Right atrium auricular region (tissue), 2 donors: Measurements from ENCODE around the gene TMPRSS6. TPM values are rescaled to one million over a fixed set of nuclear protein-coding genes. Genes with fewer than 3 reads are reported as not detected.

Experiments used
- DNase-seq: peaks from one replicate; pipeline ENCODE4 v3.0.0-alpha.2; 2019; ENCODE audit warnings: low spot score
- H3K27ac ChIP-seq, 2 donors: fragments of 200-600 bp; sonication (generic); 1 replicate in 1 of 2; 2 replicates in 1 of 2; pipeline ENCODE4 v1.5.1; 2016 to 2019
- H3K27me3 ChIP-seq, 2 donors: fragments of 200-600 bp; sonication (generic); one replicate each; pipeline versions ENCODE4 v1.5.1 to v1.6.0; 2017 to 2019
- H3K36me3 ChIP-seq: fragments of 200-600 bp; sonication (generic); one replicate; pipeline ENCODE4 v1.5.1; 2016
- H3K4me1 ChIP-seq, 2 donors: fragments of 200-600 bp; sonication (generic); one replicate each; pipeline versions ENCODE4 v1.5.1 to v1.6.0; 2017 to 2019
- H3K4me3 ChIP-seq, 2 donors: fragments of 200-600 bp; sonication (generic); 1 replicate in 1 of 2; 2 replicates in 1 of 2; pipeline ENCODE4 v1.5.1; 2017 to 2019; ENCODE audit warnings: mild to moderate bottlenecking in 1 of 2, moderate library complexity in 1 of 2
- H3K9me3 ChIP-seq, 2 donors: fragments of 200-600 bp; sonication (generic); one replicate each; pipeline ENCODE4 v1.5.1; 2019
- CTCF ChIP-seq, 2 donors: fragments of 200-600 bp; sonication (generic); IDR thresholded peaks; one replicate each; pipeline ENCODE4 v1.5.1; 2019; ENCODE audit warnings: antibody characterized with exemption in 2 of 2
- total RNA-seq, 2 donors: library from RNA; depleted of rRNA; stranded (reverse); fragments of >200 nt; gene quantifications; one replicate each; pipeline ENCODE4 v1.1.0, GENCODE V29; 2016

The TMPRSS6 gene
- total RNA-seq, 2 donors from 2014 or later, result not detected

GRCh38 chr22:37111156-37111717 lies 1.7 kb upstream of the TMPRSS6 start:
- no peak overlapping the region for H3K4me3 ChIP-seq
- H3K9me3 ChIP-seq, result no peaks in the 10 kb centered on the region
- H3K27ac ChIP-seq, result no peak overlapping the region
- TF ChIP-seq CTCF (IDR thresholded peaks at IDR 0.05), result no peak
- no peaks in the 10 kb centered on the region for H3K4me1 ChIP-seq
- H3K36me3 ChIP-seq, result no peaks in the 10 kb centered on the region
- DNase-seq, result no peak
- no peaks in the 10 kb centered on the region for H3K27me3 ChIP-seq

GRCh38 chr22:37107816-37108621 lies 1.5 kb downstream of the TMPRSS6 start:
- no peak for TF ChIP-seq CTCF (IDR thresholded peaks at IDR 0.05)
- Histone ChIP-seq H3K27me3 (no peaks in the 10 kb centered on the region), H3K9me3 (no peaks in the 10 kb centered on the region), H3K4me1 (no peaks in the 10 kb centered on the region), H3K27ac (no peak overlapping the region), H3K36me3 (no peaks in the 10 kb centered on the region), H3K4me3 (no peak overlapping the region)
- no peak for DNase-seq

- no peak overlapping the region for H3K27ac ChIP-seq
- no peak for TF ChIP-seq CTCF (IDR thresholded peaks at IDR 0.05)
- no peaks in the 10 kb centered on the region for H3K36me3 ChIP-seq
- no peaks in the 10 kb centered on the region for H3K9me3 ChIP-seq
- H3K4me3 ChIP-seq, result no peak overlapping the region
- DNase-seq, result no peak
- H3K27me3 ChIP-seq, result no peaks in the 10 kb centered on the region
- no peaks in the 10 kb centered on the region for H3K4me1 ChIP-seq
Measured at GRCh38 chr22:37105990-37106389, 3.5 kb downstream of the TMPRSS6 start.

GRCh38 chr22:37105154-37105553 lies 4.4 kb downstream of the TMPRSS6 start:
- no peak for TF ChIP-seq CTCF (IDR thresholded peaks at IDR 0.05)
- no peak overlapping the region for H3K27ac ChIP-seq
- no peaks in the 10 kb centered on the region for H3K36me3 ChIP-seq
- DNase-seq, result no peak
- H3K27me3 ChIP-seq, result no peaks in the 10 kb centered on the region
- H3K4me1 ChIP-seq, result no peaks in the 10 kb centered on the region
- no peaks in the 10 kb centered on the region for H3K9me3 ChIP-seq
- no peak overlapping the region for H3K4me3 ChIP-seq

- no peaks in the 10 kb centered on the region for H3K4me1 ChIP-seq
- H3K27me3 ChIP-seq, result no peaks in the 10 kb centered on the region
- H3K4me3 ChIP-seq, result no peak overlapping the region
- DNase-seq, result no peak
- H3K36me3 ChIP-seq, result no peaks in the 10 kb centered on the region
- H3K27ac ChIP-seq, result no peak overlapping the region
- TF ChIP-seq CTCF (IDR thresholded peaks at IDR 0.05), result no peak
- H3K9me3 ChIP-seq, result no peaks in the 10 kb centered on the region
Measured at GRCh38 chr22:37103656-37104452, 5.7 kb downstream of the TMPRSS6 start.
